COLO829 (cell line): ENCODE data around the gene ZSWIM1.
"Not testable (repeated sequence)": the region's sequence is repeated elsewhere in the genome, so short reads cannot be mapped to it uniquely, and the experiment has no call there.

ENCODE experiments used
- DNase-seq: peaks from one replicate; pipeline ENCODE4 v3.0.0; 2012; ENCODE audit warnings: low spot score

ZSWIM1 gene

DNA sequence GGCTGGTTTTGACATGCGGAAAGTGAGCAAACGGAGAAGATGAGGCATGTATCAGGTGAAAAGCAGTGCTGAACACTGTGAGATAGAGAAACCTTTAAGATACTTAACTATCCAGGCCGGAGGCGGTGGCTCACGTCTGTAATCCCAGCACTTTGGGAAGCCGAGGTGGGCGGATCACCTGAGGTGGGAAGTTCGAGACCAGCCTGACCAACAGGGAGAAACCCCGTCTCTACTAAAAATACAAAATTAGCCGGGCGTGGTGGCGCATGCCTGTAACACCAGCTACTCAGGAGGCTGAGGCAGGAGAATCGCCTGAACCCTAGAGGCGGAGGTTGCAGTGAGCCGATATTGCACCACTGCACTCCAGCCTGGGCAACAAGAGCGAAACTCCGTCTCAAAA, 50.7 kb downstream of the ZSWIM1 start:
- not testable (repeated sequence) for DNase-seq

DNA sequence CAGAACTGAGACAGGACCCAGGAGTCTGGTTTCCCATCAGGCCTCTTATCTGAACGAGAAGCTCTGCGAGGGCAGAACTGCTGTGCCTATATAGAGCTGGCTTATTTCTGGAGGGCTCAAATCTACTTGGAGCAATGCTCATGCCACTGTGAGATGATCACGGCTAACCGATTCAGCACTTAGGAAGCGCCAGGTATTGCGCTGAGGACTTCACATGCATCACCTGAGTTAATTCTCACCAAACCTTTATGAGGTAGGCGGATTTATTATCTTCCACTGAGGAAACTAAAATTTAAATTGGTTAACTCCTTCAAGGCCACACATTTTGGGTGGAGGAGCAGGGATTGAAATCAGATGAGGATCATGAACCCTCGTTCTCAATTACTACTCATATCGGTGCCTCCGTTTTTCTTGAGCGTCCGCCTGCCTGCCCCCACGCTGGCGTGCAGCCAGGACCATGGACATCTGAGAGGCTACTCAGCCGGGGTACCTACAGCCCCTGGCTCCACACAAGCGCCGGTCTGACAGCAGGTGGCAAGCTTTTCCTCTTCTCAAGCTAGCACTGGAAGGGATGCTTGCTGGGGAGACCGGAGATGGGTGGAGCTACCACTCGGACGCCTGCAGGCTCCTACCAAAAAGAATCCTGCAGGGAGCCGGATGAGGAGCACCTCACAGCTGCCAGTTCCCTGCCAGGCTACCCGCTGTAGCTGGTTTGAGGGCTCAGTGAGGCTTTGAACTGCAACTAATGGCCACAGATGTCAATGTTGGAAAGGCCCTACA, 52.4 kb downstream of the ZSWIM1 start:
- DNase-seq, result peak; percentile 89

GRCh38 chr20:45934046-45934585, 53.1 kb downstream of the ZSWIM1 start:
- DNase-seq, result peak; percentile 27
